Type B pancreatic cell (in vitro differentiated cells): ENCODE measurements around the gene MYZAP. TPM values are rescaled to one million over a fixed set of nuclear protein-coding genes. Genes with fewer than 3 reads are reported as not detected.

Experiments used
- DNase-seq: peaks from one replicate; pipeline ENCODE4 v3.0.0; 2021; ENCODE audit warnings: mixed read lengths; ENCODE audit not compliant: unreplicated experiment; ENCODE audit errors: extremely low spot score
- H3K27ac Mint-ChIP-seq: 2 replicates; pipeline ENCODE4 v1.8.0; 2021; ENCODE audit warnings: mild to moderate bottlenecking, mixed read lengths
- H3K27me3 Mint-ChIP-seq: 2 replicates; pipeline ENCODE4 v1.8.0; 2021; ENCODE audit warnings: mixed read lengths
- H3K36me3 Mint-ChIP-seq: 2 replicates; pipeline ENCODE4 v1.8.0; 2021; ENCODE audit warnings: mixed read lengths
- H3K4me1 Mint-ChIP-seq: one replicate; pipeline ENCODE4 v1.8.0; 2021; ENCODE audit warnings: mixed read lengths; ENCODE audit not compliant: unreplicated experiment
- H3K4me3 Mint-ChIP-seq: 2 replicates; pipeline ENCODE4 v1.8.0; 2021; ENCODE audit warnings: mild to moderate bottlenecking, mixed read lengths
- H3K9me3 Mint-ChIP-seq: 2 replicates; pipeline ENCODE4 v1.8.0; 2021; ENCODE audit warnings: mixed read lengths
- CTCF ChIP-seq: fragments of 200-600 bp; sonication (generic); conservative IDR thresholded peaks from 2 replicates; pipeline ENCODE4 v1.5.0; 2021; ENCODE audit warnings: antibody characterized with exemption, mild to moderate bottlenecking
- total RNA-seq: library from RNA; stranded (reverse); gene quantifications from 2 replicates; pipeline ENCODE4 v1.2.1, GENCODE V29; 2021; ENCODE audit warnings: low replicate concordance

The MYZAP gene
- total RNA-seq, 1 donor from 2014 or later = 5.7 TPM

GRCh38 chr15:57708047-57708446, 116.3 kb downstream of the MYZAP start:
- Mint-ChIP-seq H3K4me1 (peaks cover 35% of the 10 kb centered on the region), H3K4me3 (peak overlapping the region; percentile 96), H3K27me3 (no peaks in the 10 kb centered on the region), H3K9me3 (no peaks in the 10 kb centered on the region), H3K27ac (peak overlapping the region; percentile 84), H3K36me3 (peaks cover 37% of the 10 kb centered on the region)
- TF ChIP-seq CTCF = no peak
- no peak for DNase-seq

- Mint-ChIP-seq H3K4me1 (no peaks in the 10 kb centered on the region), H3K36me3 (peaks cover 26% of the 10 kb centered on the region), H3K27ac (no peak overlapping the region), H3K9me3 (peaks cover 5% of the 10 kb centered on the region), H3K4me3 (no peak overlapping the region), H3K27me3 (no peaks in the 10 kb centered on the region)
- no peak for TF ChIP-seq CTCF
- DNase-seq = no peak
Measured at GRCh38 chr15:57718309-57718708, 126.6 kb downstream of the MYZAP start.

- TF ChIP-seq CTCF = no peak
- H3K4me3 Mint-ChIP-seq = no peak overlapping the region
- H3K9me3 Mint-ChIP-seq = peaks cover 10% of the 10 kb centered on the region
- H3K36me3 Mint-ChIP-seq = peaks cover 18% of the 10 kb centered on the region
- H3K27me3 Mint-ChIP-seq = no peaks in the 10 kb centered on the region
- H3K4me1 Mint-ChIP-seq = no peaks in the 10 kb centered on the region
- no peak for DNase-seq
- no peak overlapping the region for H3K27ac Mint-ChIP-seq
Measured at GRCh38 chr15:57720867-57721266, 129.2 kb downstream of the MYZAP start.

- Mint-ChIP-seq H3K9me3 (peaks cover 5% of the 10 kb centered on the region), H3K36me3 (peaks cover 5% of the 10 kb centered on the region), H3K4me1 (peaks cover 2% of the 10 kb centered on the region), H3K27me3 (no peaks in the 10 kb centered on the region), H3K27ac (no peak overlapping the region), H3K4me3 (no peak overlapping the region)
- no peak for DNase-seq
- no peak for TF ChIP-seq CTCF
Measured at GRCh38 chr15:57726411-57726810, 134.7 kb downstream of the MYZAP start.

- DNase-seq = no peak
- Mint-ChIP-seq H3K4me1 (peaks cover 7% of the 10 kb centered on the region), H3K27me3 (no peaks in the 10 kb centered on the region), H3K9me3 (peaks cover 5% of the 10 kb centered on the region), H3K27ac (no peak overlapping the region), H3K36me3 (peaks cover 5% of the 10 kb centered on the region), H3K4me3 (no peak overlapping the region)
- no peak for TF ChIP-seq CTCF
Measured at GRCh38 chr15:57727031-57727430, 135.3 kb downstream of the MYZAP start.

GRCh38 chr15:57728436-57728835, 136.7 kb downstream of the MYZAP start:
- no peak for DNase-seq
- Mint-ChIP-seq H3K4me1 (peaks cover 15% of the 10 kb centered on the region), H3K9me3 (peaks cover 5% of the 10 kb centered on the region), H3K36me3 (peaks cover 5% of the 10 kb centered on the region), H3K27ac (no peak overlapping the region), H3K4me3 (no peak overlapping the region), H3K27me3 (no peaks in the 10 kb centered on the region)
- TF ChIP-seq CTCF = no peak
